HCT116 (cell line): ENCODE results near the gene PLPPR3.

Experiments
- EZH2 ChIP-seq: fragments of 200-600 bp; sonication (generic); IDR thresholded peaks from 2 replicates; pipeline ENCODE4 v1.6.1; 2017; ENCODE audit warnings: antibody characterized with exemption, mixed run types
- FOSL1 ChIP-seq: IDR thresholded peaks from 2 replicates; pipeline ENCODE4 v1.6.1; 2012; ENCODE audit warnings: low read depth
- TF ChIP-seq, protein P1 (sequence below), 3 experiments: fragments of 200-600 bp in 1 of 3; sonication (generic) in 1 of 3; IDR thresholded peaks in 2 of 3; conservative IDR thresholded peaks in 1 of 3; 2 replicates each; pipeline ENCODE4 v1.5.1; 2012 to 2017; ENCODE audit warnings: low read depth in 2 of 3, low read length in 2 of 3, antibody characterized with exemption in 1 of 3, borderline replicate concordance in 1 of 3, control low read depth in 1 of 3, mild to moderate bottlenecking in 1 of 3, mixed read lengths in 1 of 3, mixed run types in 1 of 3, moderate library complexity in 1 of 3; ENCODE audit not compliant: insufficient read depth in 1 of 3
- TF ChIP-seq, protein P2 (sequence below): IDR thresholded peaks from 2 replicates; pipeline ENCODE4 v1.6.1; 2012

- TF ChIP-seq FOSL1 (no peak), EZH2 (no peak)
- TF ChIP-seq, protein P1, sequence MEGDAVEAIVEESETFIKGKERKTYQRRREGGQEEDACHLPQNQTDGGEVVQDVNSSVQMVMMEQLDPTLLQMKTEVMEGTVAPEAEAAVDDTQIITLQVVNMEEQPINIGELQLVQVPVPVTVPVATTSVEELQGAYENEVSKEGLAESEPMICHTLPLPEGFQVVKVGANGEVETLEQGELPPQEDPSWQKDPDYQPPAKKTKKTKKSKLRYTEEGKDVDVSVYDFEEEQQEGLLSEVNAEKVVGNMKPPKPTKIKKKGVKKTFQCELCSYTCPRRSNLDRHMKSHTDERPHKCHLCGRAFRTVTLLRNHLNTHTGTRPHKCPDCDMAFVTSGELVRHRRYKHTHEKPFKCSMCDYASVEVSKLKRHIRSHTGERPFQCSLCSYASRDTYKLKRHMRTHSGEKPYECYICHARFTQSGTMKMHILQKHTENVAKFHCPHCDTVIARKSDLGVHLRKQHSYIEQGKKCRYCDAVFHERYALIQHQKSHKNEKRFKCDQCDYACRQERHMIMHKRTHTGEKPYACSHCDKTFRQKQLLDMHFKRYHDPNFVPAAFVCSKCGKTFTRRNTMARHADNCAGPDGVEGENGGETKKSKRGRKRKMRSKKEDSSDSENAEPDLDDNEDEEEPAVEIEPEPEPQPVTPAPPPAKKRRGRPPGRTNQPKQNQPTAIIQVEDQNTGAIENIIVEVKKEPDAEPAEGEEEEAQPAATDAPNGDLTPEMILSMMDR (IDR thresholded peaks at IDR 0.05 in 2 of 3, conservative IDR thresholded peaks at IDR 0.05 in 1 of 3; ENCODE audit: borderline replicate concordance in 1 of 3, insufficient read depth in 1 of 3, low read depth in 2 of 3, low read length in 2 of 3): no peak
- TF ChIP-seq, protein P2, sequence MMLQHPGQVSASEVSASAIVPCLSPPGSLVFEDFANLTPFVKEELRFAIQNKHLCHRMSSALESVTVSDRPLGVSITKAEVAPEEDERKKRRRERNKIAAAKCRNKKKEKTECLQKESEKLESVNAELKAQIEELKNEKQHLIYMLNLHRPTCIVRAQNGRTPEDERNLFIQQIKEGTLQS: no peak
These were observed 57.5 kb downstream of the PLPPR3 start for GRCh38 chr19:764301-764700.
